DMS53 (cell line): ENCODE results near the gene AKAP1.

Source experiments
- DNase-seq: peaks from one replicate; lab custom pipeline; 2025; lab: John Stamatoyannopoulos, UW

The AKAP1 gene

GRCh38 chr17:57165754-57166153, 80.7 kb downstream of the AKAP1 start:
- DNase-seq = no peak

- DNase-seq = no peak
Observed at GRCh38 chr17:57166803-57167202, 81.8 kb downstream of the AKAP1 start.

GRCh38 chr17:57168695-57169094, 83.6 kb downstream of the AKAP1 start:
- DNase-seq = no peak

- DNase-seq = no peak
Observed at GRCh38 chr17:57170866-57171265, 85.8 kb downstream of the AKAP1 start.
